B cell (primary cell): ENCODE measurements around the gene RAD23A. TPM values are rescaled to one million over a fixed set of nuclear protein-coding genes. Genes with fewer than 3 reads are reported as not detected.

Experiments
- ATAC-seq: fragments of 200-7000 bp; cut with Tn5 transposase; one replicate; pipeline ENCODE4 v1.10.0; 2021; ENCODE audit warnings: low read depth, mild to moderate bottlenecking, moderate number of reproducible peaks, moderate library complexity
- CTCF ChIA-PET: fragments of 350-600 bp; sonication (Branson Sonifier 250); formaldehyde crosslinking; loops from one replicate; lab custom pipeline; 2021; ENCODE audit warnings: antibody characterized with exemption, inconsistent platforms; lab: Charles Lee
- POLR2A ChIA-PET: fragments of 350-600 bp; sonication (Branson Sonifier 250); formaldehyde crosslinking; loops from one replicate; lab custom pipeline; 2021; ENCODE audit warnings: antibody characterized with exemption; lab: Charles Lee
- DNase-seq: peaks from one replicate; pipeline ENCODE4 v3.0.0; 2013
- H2AFZ ChIP-seq: 2 replicates; pipeline ENCODE4 v1.6.1; 2012; ENCODE audit warnings: mild to moderate bottlenecking, low read depth, low read length; ENCODE audit not compliant: insufficient read depth, poor library complexity, severe bottlenecking
- H3K27ac ChIP-seq, 2 donors: 1 replicate in 1 of 2; 2 replicates in 1 of 2; pipeline ENCODE4 v1.5.1; 2012 to 2013; ENCODE audit warnings: low read length in 2 of 2, mild to moderate bottlenecking in 2 of 2, moderate library complexity in 1 of 2
- H3K27me3 ChIP-seq, 4 experiments: fragments of 200-600 bp in 1 of 4; sonication (generic) in 1 of 4; replicated peaks in 1 of 4; 1 replicate in 2 of 4; 2 replicates in 2 of 4; pipeline versions ENCODE4 v1.6.1 to v1.7.0; 2013 to 2016; ENCODE audit warnings: low read length in 3 of 4, mild to moderate bottlenecking in 2 of 4, mixed read lengths in 1 of 4, moderate library complexity in 1 of 4; ENCODE audit not compliant: insufficient read depth in 4 of 4, control insufficient read depth in 3 of 4; ENCODE audit errors: control extremely low read depth in 1 of 4
- H3K36me3 ChIP-seq, 2 experiments: replicated peaks in 1 of 2; 1 replicate in 1 of 2; 2 replicates in 1 of 2; pipeline versions ENCODE4 v1.6.1 to v1.7.1; 2013; ENCODE audit warnings: low read length in 1 of 2; ENCODE audit not compliant: insufficient read depth in 2 of 2, control insufficient read depth in 1 of 2; ENCODE audit errors: control extremely low read depth in 1 of 2, extremely low read depth in 1 of 2
- H3K4me1 ChIP-seq, 2 donors: fragments of 200-600 bp in 1 of 2; sonication (generic) in 1 of 2; 1 replicate in 1 of 2; 2 replicates in 1 of 2; pipeline versions ENCODE4 v1.5.1 to v1.6.1; 2013 to 2017; ENCODE audit warnings: low read length in 2 of 2; ENCODE audit not compliant: control insufficient read depth in 2 of 2, insufficient read depth in 2 of 2
- H3K4me2 ChIP-seq: replicated peaks from 2 replicates; pipeline ENCODE3; 2012; ENCODE audit warnings: mild to moderate bottlenecking, low read depth, low read length; ENCODE audit not compliant: poor library complexity, severe bottlenecking
- H3K4me3 ChIP-seq, 5 experiments: fragments of 200-600 bp in 1 of 5; sonication (generic) in 1 of 5; 1 replicate in 3 of 5; 2 replicates in 2 of 5; pipeline versions ENCODE4 v1.5.1 to v1.7.0; 2011 to 2016; ENCODE audit warnings: low read length in 4 of 5, mild to moderate bottlenecking in 4 of 5, low read depth in 2 of 5, control low read depth in 1 of 5, moderate library complexity in 1 of 5; ENCODE audit not compliant: insufficient read depth in 1 of 5; ENCODE audit errors: control extremely low read depth in 1 of 5, extremely low read depth in 1 of 5
- H3K79me2 ChIP-seq: fragments of 200-600 bp; sonication (generic); one replicate; pipeline ENCODE4 v1.6.0; 2016; ENCODE audit warnings: low read length; ENCODE audit not compliant: control insufficient read depth, insufficient read depth
- H3K9ac ChIP-seq: fragments of 200-600 bp; sonication (generic); 2 replicates; pipeline ENCODE4 v1.6.1; 2017; ENCODE audit warnings: mild to moderate bottlenecking, low read length, moderate library complexity
- H3K9me3 ChIP-seq, 3 donors: one replicate each; pipeline versions ENCODE4 v1.6.1 to v1.7.1; 2013; ENCODE audit warnings: low read length in 2 of 3; ENCODE audit not compliant: control insufficient read depth in 2 of 3, insufficient read depth in 1 of 3; ENCODE audit errors: control extremely low read depth in 1 of 3
- H4K20me1 ChIP-seq: 2 replicates; pipeline ENCODE4 v1.6.0; 2012; ENCODE audit warnings: mild to moderate bottlenecking, low read length; ENCODE audit not compliant: insufficient read depth, control insufficient read depth, poor library complexity, severe bottlenecking
- H3K27ac Mint-ChIP-seq: one replicate; pipeline ENCODE4 v1.8.0; 2021; ENCODE audit warnings: mixed read lengths
- H3K27me3 Mint-ChIP-seq: one replicate; pipeline ENCODE4 v1.8.0; 2021; ENCODE audit warnings: mixed read lengths
- H3K4me1 Mint-ChIP-seq: one replicate; pipeline ENCODE4 v1.8.0; 2021; ENCODE audit warnings: mixed read lengths
- H3K4me3 Mint-ChIP-seq: one replicate; pipeline ENCODE4 v1.8.0; 2021; ENCODE audit warnings: mixed read lengths
- H3K9me3 Mint-ChIP-seq: one replicate; pipeline ENCODE4 v1.8.0; 2022; ENCODE audit warnings: mixed read lengths; ENCODE audit not compliant: insufficient read depth
- EZH2 ChIP-seq: IDR thresholded peaks from 2 replicates; pipeline ENCODE4 v1.6.1; 2012; ENCODE audit warnings: borderline replicate concordance, low read depth, mild to moderate bottlenecking, moderate library complexity, low read length; ENCODE audit not compliant: insufficient read depth, poor library complexity, severe bottlenecking
- WGBS: methylation state at CpG from one replicate; pipeline ENCODE4 v1.1.5; 2013; ENCODE audit warnings: missing lambda C conversion rate; ENCODE audit not compliant: insufficient coverage; 5-methylcytosine and 5-hydroxymethylcytosine counted together
- intact Hi-C: fragments of 100-400 bp; cut with micrococcal nuclease; formaldehyde crosslinking; loops from one replicate; pipeline ENCODE4 v1.10.0; 2022
- polyA plus RNA-seq: library from polyadenylated mRNA; depleted of rRNA; stranded (reverse); fragments of >200 nt; gene quantifications from 2 replicates; pipeline ENCODE4 v1.2.3, GENCODE V29; 2012
- total RNA-seq, 2 donors: library from RNA; stranded (reverse); fragments of 120-200 nt in 1 of 2; gene quantifications; 1 replicate in 1 of 2; 2 replicates in 1 of 2; pipeline versions ENCODE4 v1.2.3 to v1.2.4, GENCODE V29; 2013 to 2022
- TF ChIP-seq, protein P1 (sequence below): fragments of 200-600 bp; IDR thresholded peaks from one replicate; pipeline ENCODE4 v1.8.0; 2022; ENCODE audit warnings: antibody characterized with exemption, mild to moderate bottlenecking

RAD23A gene
- total and polyA plus RNA-seq, 2 donors (not counting 1 experiment from before 2014, with no cell fraction given): 100 to 106 TPM

GRCh38 chr19:12983091-12983490 lies 37.4 kb downstream of the RAD23A start:
- peaks cover 0 to 8% (median 2%) of the 10 kb centered on the region in 4 experiments for H3K27me3 ChIP-seq
- no peaks in the 10 kb centered on the region for H3K79me2 ChIP-seq
- DNase-seq (no peak), ATAC-seq (no peak)
- H3K27ac ChIP-seq: no peak overlapping the region
- H3K9me3 ChIP-seq: no peaks in the 10 kb centered on the region
- CTCF ChIA-PET: interaction anchor here (0.9 to 12.5 kb wide), 5 partner anchors 46 to 110 kb away, joined by 3 to 285 read pairs (median 4); no protein-coding TSS in a partner anchor
- Mint-ChIP-seq H3K27me3 (peaks cover 4% of the 10 kb centered on the region), H3K27ac (no peak overlapping the region), H3K4me1 (peaks cover 16% of the 10 kb centered on the region), H3K4me3 (no peak overlapping the region), H3K9me3 (no peaks in the 10 kb centered on the region)
- intact Hi-C loops: loop anchor here (1.0 to 5.0 kb wide), 3 partner anchors 52 to 764 kb away; a partner anchor contains a TSS
- peak overlapping the region; percentile 91 for H3K4me2 ChIP-seq
- peak overlapping the region in 4 of 5 experiments; percentile 24 to 62 (median 36) for H3K4me3 ChIP-seq
- no peaks in the 10 kb centered on the region for H4K20me1 ChIP-seq
- H3K4me1 ChIP-seq: peaks cover 30 to 44% of the 10 kb centered on the region in 2 donors
- no peaks in the 10 kb centered on the region for H3K36me3 ChIP-seq
- TF ChIP-seq, protein P1, sequence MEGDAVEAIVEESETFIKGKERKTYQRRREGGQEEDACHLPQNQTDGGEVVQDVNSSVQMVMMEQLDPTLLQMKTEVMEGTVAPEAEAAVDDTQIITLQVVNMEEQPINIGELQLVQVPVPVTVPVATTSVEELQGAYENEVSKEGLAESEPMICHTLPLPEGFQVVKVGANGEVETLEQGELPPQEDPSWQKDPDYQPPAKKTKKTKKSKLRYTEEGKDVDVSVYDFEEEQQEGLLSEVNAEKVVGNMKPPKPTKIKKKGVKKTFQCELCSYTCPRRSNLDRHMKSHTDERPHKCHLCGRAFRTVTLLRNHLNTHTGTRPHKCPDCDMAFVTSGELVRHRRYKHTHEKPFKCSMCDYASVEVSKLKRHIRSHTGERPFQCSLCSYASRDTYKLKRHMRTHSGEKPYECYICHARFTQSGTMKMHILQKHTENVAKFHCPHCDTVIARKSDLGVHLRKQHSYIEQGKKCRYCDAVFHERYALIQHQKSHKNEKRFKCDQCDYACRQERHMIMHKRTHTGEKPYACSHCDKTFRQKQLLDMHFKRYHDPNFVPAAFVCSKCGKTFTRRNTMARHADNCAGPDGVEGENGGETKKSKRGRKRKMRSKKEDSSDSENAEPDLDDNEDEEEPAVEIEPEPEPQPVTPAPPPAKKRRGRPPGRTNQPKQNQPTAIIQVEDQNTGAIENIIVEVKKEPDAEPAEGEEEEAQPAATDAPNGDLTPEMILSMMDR: no peak
- no peak for TF ChIP-seq EZH2
- 66% methylated on average over 9 of the region's 10 CpGs for WGBS
- peak overlapping the region; percentile 77 for H2AFZ ChIP-seq
- peak overlapping the region; percentile 51 for H3K9ac ChIP-seq
- POLR2A ChIA-PET: no interaction called here

GRCh38 chr19:12983542-12984142 lies 38.0 kb downstream of the RAD23A start:
- H3K4me1 ChIP-seq: peaks cover 30 to 43% of the 10 kb centered on the region in 2 donors
- Mint-ChIP-seq H3K4me1 (peaks cover 15% of the 10 kb centered on the region), H3K27ac (no peak overlapping the region), H3K4me3 (no peak overlapping the region), H3K27me3 (peaks cover 4% of the 10 kb centered on the region), H3K9me3 (no peaks in the 10 kb centered on the region)
- H3K27me3 ChIP-seq: peaks cover 0 to 10% (median 2%) of the 10 kb centered on the region in 4 experiments
- ChIA-PET POLR2A (interaction anchor here (0.5 kb wide), 1 partner anchor 111 kb away, joined by 3 read pairs; no protein-coding TSS in a partner anchor), CTCF (interaction anchor here (0.9 to 12.5 kb wide), 5 partner anchors 45 to 110 kb away, joined by 3 to 285 read pairs (median 4); no protein-coding TSS in a partner anchor)
- no peaks in the 10 kb centered on the region for H3K79me2 ChIP-seq
- 6% methylated on average over 51 of the region's 51 CpGs for WGBS
- H2AFZ ChIP-seq: peak overlapping the region; percentile 77
- ATAC-seq (peak; percentile 77), DNase-seq (peak; percentile 93)
- H3K9me3 ChIP-seq: no peaks in the 10 kb centered on the region
- H3K27ac ChIP-seq: no peak overlapping the region
- TF ChIP-seq, protein P1: peak; percentile 91
- TF ChIP-seq EZH2: no peak
- H3K4me3 ChIP-seq: peak overlapping the region in 4 of 5 experiments; percentile 24 to 62 (median 36)
- intact Hi-C loops: loop anchor here (1.0 to 5.0 kb wide), 3 partner anchors 51 to 764 kb away; a partner anchor contains a TSS
- H3K36me3 ChIP-seq: no peaks in the 10 kb centered on the region
- H3K9ac ChIP-seq: peak overlapping the region; percentile 51
- peak overlapping the region; percentile 91 for H3K4me2 ChIP-seq
- H4K20me1 ChIP-seq: no peaks in the 10 kb centered on the region
